GM19467 (cell line): ENCODE data around the gene DDR2.

ENCODE experiments used
- ATAC-seq: cut with Tn5 transposase; IDR thresholded peaks from one replicate; pipeline ENCODE4 v1.9.1; 2021; ENCODE audit warnings: mild to moderate bottlenecking, moderate library complexity; ENCODE audit not compliant: unreplicated experiment

The DDR2 gene

DNA sequence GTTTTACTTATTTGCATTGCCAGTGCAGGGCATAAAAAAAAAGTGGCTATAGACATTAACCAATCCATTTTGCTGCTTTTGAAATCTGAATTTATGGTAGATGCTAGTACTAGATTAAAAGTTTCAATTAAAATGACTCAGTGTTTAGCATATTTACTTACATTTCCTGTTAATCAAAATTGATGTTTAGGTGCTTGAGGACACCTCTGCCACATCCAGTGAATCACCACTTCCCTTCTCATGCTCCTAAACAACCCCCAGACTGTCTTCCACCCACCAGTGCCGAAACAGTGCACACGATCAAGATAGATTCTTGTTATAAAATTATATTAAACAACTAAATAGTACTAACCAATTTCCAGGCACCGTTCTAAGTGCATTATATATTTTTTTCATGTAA, 191.0 kb downstream of the DDR2 start:
- no peak for ATAC-seq

DNA sequence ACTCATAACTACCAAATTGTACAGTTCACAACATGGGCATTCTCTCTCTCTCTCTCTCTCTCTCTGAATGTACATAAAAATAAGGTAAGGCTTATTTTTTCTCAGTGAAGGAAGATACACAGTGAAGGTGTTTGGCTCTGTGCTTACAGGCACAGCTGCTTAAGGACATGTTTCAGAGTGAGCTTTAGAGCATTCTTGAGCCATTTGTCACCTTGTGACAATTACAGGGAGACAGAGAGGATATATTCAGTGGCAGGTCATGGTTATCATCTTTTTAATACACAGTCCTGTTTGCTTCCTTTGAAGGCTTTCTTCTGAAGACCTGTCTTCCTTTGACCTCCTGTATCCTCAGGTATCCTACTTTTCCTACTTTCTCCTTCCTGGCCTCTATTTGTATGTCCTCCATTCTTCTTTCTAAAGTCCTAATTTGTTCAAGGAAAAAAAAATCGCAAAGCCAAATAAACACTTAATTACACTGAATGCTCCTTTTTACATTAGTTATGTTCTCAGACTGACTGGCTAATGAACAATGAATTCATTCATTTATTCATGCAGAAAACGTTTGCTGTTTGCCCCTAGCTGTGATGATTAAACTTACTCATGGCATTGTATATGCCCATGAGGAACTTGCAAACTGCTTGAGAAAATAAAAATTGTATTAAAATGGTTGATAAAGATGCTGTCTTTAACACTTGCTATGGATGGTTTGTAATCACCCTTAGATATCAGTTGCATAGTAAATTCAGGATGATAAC, 191.7 kb downstream of the DDR2 start:
- ATAC-seq, result no peak

- ATAC-seq, result no peak
Observed at GRCh38 chr1:162829268-162829667, 197.0 kb downstream of the DDR2 start.

DNA sequence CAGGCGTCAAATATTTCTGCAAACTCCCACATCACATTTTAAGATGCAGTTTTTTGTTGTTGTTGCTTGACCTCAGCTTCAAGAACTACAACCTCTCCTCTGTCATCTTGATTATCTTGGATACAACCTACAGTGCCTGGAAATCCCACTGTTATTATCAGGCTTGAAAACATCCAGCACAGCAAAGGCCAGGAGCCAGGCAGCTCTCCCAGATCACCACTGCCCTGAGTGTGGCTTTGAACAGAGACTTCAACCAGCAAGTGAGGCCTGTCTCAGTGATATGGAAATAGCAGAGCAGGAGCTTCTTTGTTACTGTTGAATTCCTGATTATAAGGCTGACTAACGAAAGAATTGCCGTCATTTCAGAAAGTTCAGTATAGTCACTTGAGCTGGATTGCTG, 200.2 kb downstream of the DDR2 start:
- no peak for ATAC-seq

DNA sequence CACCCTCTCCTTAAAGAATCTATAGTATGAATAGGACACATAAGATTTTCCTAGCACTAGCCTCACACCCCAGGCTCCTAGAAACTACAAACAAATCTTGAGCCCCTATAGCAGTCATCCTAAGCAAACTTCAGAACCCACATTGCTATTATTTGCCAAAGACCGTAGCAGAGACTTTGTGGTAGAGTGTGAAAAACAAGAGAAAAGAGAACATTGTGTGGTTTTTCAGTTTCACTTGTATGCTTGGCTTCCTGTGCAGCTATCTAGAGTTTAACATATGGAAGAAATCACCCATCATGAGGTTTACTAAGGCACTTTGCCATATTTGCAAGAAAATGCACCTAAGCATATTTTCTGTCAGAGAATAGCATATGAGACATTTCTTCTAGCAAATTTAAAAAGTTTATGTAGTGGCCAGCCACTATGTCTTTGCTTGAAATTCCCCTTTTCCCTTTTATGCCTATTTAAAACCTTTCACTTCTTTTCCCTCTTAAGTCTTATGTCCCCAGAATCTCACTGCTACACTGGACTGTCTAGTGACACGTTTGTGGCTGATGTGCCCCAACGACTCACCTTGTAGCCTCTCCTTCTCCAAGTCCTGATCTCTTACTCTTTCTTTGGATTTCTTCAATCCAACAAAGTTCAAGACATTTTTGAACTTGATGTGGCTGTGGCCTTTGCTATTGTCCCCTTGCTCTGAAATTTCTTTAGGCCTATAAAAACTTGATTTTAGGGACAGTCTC, 203.1 kb downstream of the DDR2 start:
- no peak for ATAC-seq
